B cell (primary cell): ENCODE results near the gene CFL1. TPM values are rescaled to one million over a fixed set of nuclear protein-coding genes. Genes with fewer than 3 reads are reported as not detected.

Experiments used
- ATAC-seq: fragments of 200-7000 bp; cut with Tn5 transposase; one replicate; pipeline ENCODE4 v1.10.0; 2021; ENCODE audit warnings: low read depth, mild to moderate bottlenecking, moderate number of reproducible peaks, moderate library complexity
- CTCF ChIA-PET: fragments of 350-600 bp; sonication (Branson Sonifier 250); formaldehyde crosslinking; loops from one replicate; lab custom pipeline; 2021; ENCODE audit warnings: antibody characterized with exemption, inconsistent platforms; lab: Charles Lee
- POLR2A ChIA-PET: fragments of 350-600 bp; sonication (Branson Sonifier 250); formaldehyde crosslinking; loops from one replicate; lab custom pipeline; 2021; ENCODE audit warnings: antibody characterized with exemption; lab: Charles Lee
- DNase-seq: peaks from one replicate; pipeline ENCODE4 v3.0.0; 2013
- H2AFZ ChIP-seq: 2 replicates; pipeline ENCODE4 v1.6.1; 2012; ENCODE audit warnings: mild to moderate bottlenecking, low read depth, low read length; ENCODE audit not compliant: insufficient read depth, poor library complexity, severe bottlenecking
- H3K27ac ChIP-seq, 2 donors: 1 replicate in 1 of 2; 2 replicates in 1 of 2; pipeline ENCODE4 v1.5.1; 2012 to 2013; ENCODE audit warnings: low read length in 2 of 2, mild to moderate bottlenecking in 2 of 2, moderate library complexity in 1 of 2
- H3K27me3 ChIP-seq, 4 experiments: fragments of 200-600 bp in 1 of 4; sonication (generic) in 1 of 4; replicated peaks in 1 of 4; 1 replicate in 2 of 4; 2 replicates in 2 of 4; pipeline versions ENCODE4 v1.6.1 to v1.7.0; 2013 to 2016; ENCODE audit warnings: low read length in 3 of 4, mild to moderate bottlenecking in 2 of 4, mixed read lengths in 1 of 4, moderate library complexity in 1 of 4; ENCODE audit not compliant: insufficient read depth in 4 of 4, control insufficient read depth in 3 of 4; ENCODE audit errors: control extremely low read depth in 1 of 4
- H3K36me3 ChIP-seq, 2 experiments: replicated peaks in 1 of 2; 1 replicate in 1 of 2; 2 replicates in 1 of 2; pipeline versions ENCODE4 v1.6.1 to v1.7.1; 2013; ENCODE audit warnings: low read length in 1 of 2; ENCODE audit not compliant: insufficient read depth in 2 of 2, control insufficient read depth in 1 of 2; ENCODE audit errors: control extremely low read depth in 1 of 2, extremely low read depth in 1 of 2
- H3K4me1 ChIP-seq, 2 donors: fragments of 200-600 bp in 1 of 2; sonication (generic) in 1 of 2; 1 replicate in 1 of 2; 2 replicates in 1 of 2; pipeline versions ENCODE4 v1.5.1 to v1.6.1; 2013 to 2017; ENCODE audit warnings: low read length in 2 of 2; ENCODE audit not compliant: control insufficient read depth in 2 of 2, insufficient read depth in 2 of 2
- H3K4me2 ChIP-seq: replicated peaks from 2 replicates; pipeline ENCODE3; 2012; ENCODE audit warnings: mild to moderate bottlenecking, low read depth, low read length; ENCODE audit not compliant: poor library complexity, severe bottlenecking
- H3K4me3 ChIP-seq, 5 experiments: fragments of 200-600 bp in 1 of 5; sonication (generic) in 1 of 5; 1 replicate in 3 of 5; 2 replicates in 2 of 5; pipeline versions ENCODE4 v1.5.1 to v1.7.0; 2011 to 2016; ENCODE audit warnings: low read length in 4 of 5, mild to moderate bottlenecking in 4 of 5, low read depth in 2 of 5, control low read depth in 1 of 5, moderate library complexity in 1 of 5; ENCODE audit not compliant: insufficient read depth in 1 of 5; ENCODE audit errors: control extremely low read depth in 1 of 5, extremely low read depth in 1 of 5
- H3K79me2 ChIP-seq: fragments of 200-600 bp; sonication (generic); one replicate; pipeline ENCODE4 v1.6.0; 2016; ENCODE audit warnings: low read length; ENCODE audit not compliant: control insufficient read depth, insufficient read depth
- H3K9ac ChIP-seq: fragments of 200-600 bp; sonication (generic); 2 replicates; pipeline ENCODE4 v1.6.1; 2017; ENCODE audit warnings: mild to moderate bottlenecking, low read length, moderate library complexity
- H3K9me3 ChIP-seq, 3 donors: one replicate each; pipeline versions ENCODE4 v1.6.1 to v1.7.1; 2013; ENCODE audit warnings: low read length in 2 of 3; ENCODE audit not compliant: control insufficient read depth in 2 of 3, insufficient read depth in 1 of 3; ENCODE audit errors: control extremely low read depth in 1 of 3
- H4K20me1 ChIP-seq: 2 replicates; pipeline ENCODE4 v1.6.0; 2012; ENCODE audit warnings: mild to moderate bottlenecking, low read length; ENCODE audit not compliant: insufficient read depth, control insufficient read depth, poor library complexity, severe bottlenecking
- H3K27ac Mint-ChIP-seq: one replicate; pipeline ENCODE4 v1.8.0; 2021; ENCODE audit warnings: mixed read lengths
- H3K27me3 Mint-ChIP-seq: one replicate; pipeline ENCODE4 v1.8.0; 2021; ENCODE audit warnings: mixed read lengths
- H3K4me1 Mint-ChIP-seq: one replicate; pipeline ENCODE4 v1.8.0; 2021; ENCODE audit warnings: mixed read lengths
- H3K4me3 Mint-ChIP-seq: one replicate; pipeline ENCODE4 v1.8.0; 2021; ENCODE audit warnings: mixed read lengths
- H3K9me3 Mint-ChIP-seq: one replicate; pipeline ENCODE4 v1.8.0; 2022; ENCODE audit warnings: mixed read lengths; ENCODE audit not compliant: insufficient read depth
- CTCF ChIP-seq: fragments of 200-600 bp; IDR thresholded peaks from one replicate; pipeline ENCODE4 v1.8.0; 2022; ENCODE audit warnings: antibody characterized with exemption, mild to moderate bottlenecking
- EZH2 ChIP-seq: IDR thresholded peaks from 2 replicates; pipeline ENCODE4 v1.6.1; 2012; ENCODE audit warnings: borderline replicate concordance, low read depth, mild to moderate bottlenecking, moderate library complexity, low read length; ENCODE audit not compliant: insufficient read depth, poor library complexity, severe bottlenecking
- WGBS: methylation state at CpG from one replicate; pipeline ENCODE4 v1.1.5; 2013; ENCODE audit warnings: missing lambda C conversion rate; ENCODE audit not compliant: insufficient coverage; 5-methylcytosine and 5-hydroxymethylcytosine counted together
- intact Hi-C: fragments of 100-400 bp; cut with micrococcal nuclease; formaldehyde crosslinking; loops from one replicate; pipeline ENCODE4 v1.10.0; 2022
- polyA plus RNA-seq: library from polyadenylated mRNA; depleted of rRNA; stranded (reverse); fragments of >200 nt; gene quantifications from 2 replicates; pipeline ENCODE4 v1.2.3, GENCODE V29; 2012
- total RNA-seq, 2 donors: library from RNA; stranded (reverse); fragments of 120-200 nt in 1 of 2; gene quantifications; 1 replicate in 1 of 2; 2 replicates in 1 of 2; pipeline versions ENCODE4 v1.2.3 to v1.2.4, GENCODE V29; 2013 to 2022

CFL1 gene
- total and polyA plus RNA-seq, 2 donors (not counting 1 experiment from before 2014, with no cell fraction given): 455 to 990 TPM

- no peak overlapping the region for H2AFZ ChIP-seq
- no peak overlapping the region for H3K4me3 ChIP-seq
- H4K20me1 ChIP-seq: peaks cover 9% of the 10 kb centered on the region
- ChIA-PET CTCF (interaction anchor here (0.7 to 15.5 kb wide), 28 partner anchors 10 to 1035 kb away, joined by 3 to 244 read pairs (median 10); partner anchors contain the start of genes AP5B1, C11orf68, CFL1 and FOSL1), POLR2A (interaction anchor here (2.3 to 3.3 kb wide), 2 partner anchors 12 to 27 kb away, joined by 11 to 13 read pairs; partner anchors contain the start of genes CFL1 and MUS81)
- ATAC-seq (no peak), DNase-seq (no peak)
- no peaks in the 10 kb centered on the region for H3K27me3 ChIP-seq
- no peak overlapping the region for H3K9ac ChIP-seq
- H3K4me1 Mint-ChIP-seq: peaks cover 53% of the 10 kb centered on the region
- no peak for TF ChIP-seq EZH2
- no peak for TF ChIP-seq CTCF
- no peaks in the 10 kb centered on the region for H3K9me3 Mint-ChIP-seq
- H3K27ac ChIP-seq: no peak overlapping the region
- H3K79me2 ChIP-seq: peaks cover 24% of the 10 kb centered on the region
- WGBS: 97% methylated on average over 3 of the region's 12 CpGs
- H3K36me3 ChIP-seq: peaks cover 0 to 31% of the 10 kb centered on the region in 2 experiments
- peaks cover 28 to 44% of the 10 kb centered on the region in 2 donors for H3K4me1 ChIP-seq
- intact Hi-C loops: no loop called here
- peak overlapping the region; percentile 98 for H3K4me3 Mint-ChIP-seq
- H3K27ac Mint-ChIP-seq: no peak overlapping the region
- H3K27me3 Mint-ChIP-seq: no peaks in the 10 kb centered on the region
- no peak overlapping the region for H3K4me2 ChIP-seq
- H3K9me3 ChIP-seq: no peaks in the 10 kb centered on the region
Observed at GRCh38 chr11:65885808-65886536, 28.0 kb upstream of the CFL1 start.

DNA sequence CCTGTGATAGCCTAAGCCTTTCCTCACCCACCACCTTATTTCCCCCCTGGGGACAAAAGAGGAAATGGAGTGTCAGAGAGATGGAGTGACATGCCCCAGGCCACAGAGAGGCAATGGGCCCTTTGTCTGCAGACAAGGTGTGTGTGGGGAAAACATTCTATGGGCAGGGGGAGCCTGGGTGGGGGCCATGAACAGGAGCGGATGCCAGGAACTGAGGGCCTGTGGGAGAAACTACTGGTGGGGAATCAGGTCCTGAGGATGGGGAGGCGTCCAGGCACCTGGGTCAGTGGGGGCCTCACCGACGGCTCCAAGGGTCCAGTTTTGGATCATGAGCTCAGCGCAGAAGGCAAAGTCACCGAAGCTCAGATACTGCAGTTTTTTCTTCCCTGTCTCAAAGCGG, 27.3 kb upstream of the CFL1 start:
- peak overlapping the region; percentile 15 for H3K27ac Mint-ChIP-seq
- Histone ChIP-seq H3K79me2 (peaks cover 24% of the 10 kb centered on the region), H4K20me1 (peaks cover 5% of the 10 kb centered on the region), H3K4me3 (no peak overlapping the region), H3K4me1 (peaks cover 30 to 46% of the 10 kb centered on the region in 2 donors), H3K9me3 (no peaks in the 10 kb centered on the region), H3K9ac (no peak overlapping the region), H2AFZ (no peak overlapping the region), H3K27ac (peak overlapping the region in 1 of 2 donors; percentile 42), H3K27me3 (no peaks in the 10 kb centered on the region), H3K4me2 (peak overlapping the region; percentile 10), H3K36me3 (peaks cover 0 to 31% of the 10 kb centered on the region in 2 experiments)
- no peak for ATAC-seq
- peaks cover 55% of the 10 kb centered on the region for H3K4me1 Mint-ChIP-seq
- TF ChIP-seq EZH2: no peak
- DNase-seq: no peak
- 99% methylated on average over 7 of the region's 7 CpGs for WGBS
- POLR2A ChIA-PET: interaction anchor here (0.5 to 3.3 kb wide), 4 partner anchors 12 to 174 kb away, joined by 4 to 13 read pairs (median 10); partner anchors contain the start of genes CFL1, KAT5 and MUS81
- CTCF ChIA-PET: interaction anchor here (0.5 to 15.5 kb wide), 43 partner anchors 10 to 324 kb away, joined by 3 to 244 read pairs (median 9); partner anchors contain the start of genes AP5B1, BANF1, C11orf68 and CFL1
- no peak overlapping the region for H3K4me3 Mint-ChIP-seq
- H3K27me3 Mint-ChIP-seq: no peaks in the 10 kb centered on the region
- intact Hi-C loops: no loop called here
- no peaks in the 10 kb centered on the region for H3K9me3 Mint-ChIP-seq
